Liver (tissue), 9 donors: ENCODE results near the gene AFF2. TPM values are rescaled to one million over a fixed set of nuclear protein-coding genes. Genes with fewer than 3 reads are reported as not detected.

Source experiments
- DNase-seq: peaks from one replicate; pipeline ENCODE4 v3.0.0-alpha.2; 2017; ENCODE audit warnings: low spot score
- H3K27ac ChIP-seq, 2 donors: one replicate each; pipeline ENCODE4 v1.7.0; 2013; ENCODE audit warnings: inconsistent platforms in 2 of 2, low read length in 2 of 2, control low read depth in 1 of 2, low read depth in 1 of 2, mild to moderate bottlenecking in 1 of 2
- H3K27me3 ChIP-seq, 4 donors: one replicate each; pipeline versions ENCODE4 v1.6.1 to v1.7.0; 2013; ENCODE audit warnings: low read length in 3 of 4, inconsistent platforms in 1 of 4, mild to moderate bottlenecking in 1 of 4, moderate library complexity in 1 of 4; ENCODE audit not compliant: control insufficient read depth in 4 of 4, insufficient read depth in 4 of 4
- H3K36me3 ChIP-seq, 4 donors: one replicate each; pipeline versions ENCODE4 v1.6.1 to v1.7.0; 2013; ENCODE audit warnings: low read length in 3 of 4, mild to moderate bottlenecking in 3 of 4, low read depth in 1 of 4, moderate library complexity in 1 of 4; ENCODE audit not compliant: control insufficient read depth in 4 of 4, insufficient read depth in 3 of 4
- H3K4me1 ChIP-seq, 4 donors: one replicate each; pipeline versions ENCODE4 v1.6.1 to v1.7.0; 2013; ENCODE audit warnings: low read length in 3 of 4, mild to moderate bottlenecking in 3 of 4, moderate library complexity in 1 of 4; ENCODE audit not compliant: control insufficient read depth in 4 of 4, insufficient read depth in 4 of 4
- H3K4me3 ChIP-seq, 3 donors: one replicate each; pipeline versions ENCODE4 v1.6.1 to v1.7.0; 2013; ENCODE audit warnings: low read length in 3 of 3, control low read depth in 1 of 3, low read depth in 1 of 3, mild to moderate bottlenecking in 1 of 3
- H3K9ac ChIP-seq, 2 donors: one replicate each; pipeline ENCODE4 v1.7.0; 2013; ENCODE audit warnings: low read length in 2 of 2, mild to moderate bottlenecking in 2 of 2, moderate library complexity in 2 of 2, control low read depth in 1 of 2, low read depth in 1 of 2
- H3K9me3 ChIP-seq, 4 donors: one replicate each; pipeline versions ENCODE4 v1.6.1 to v1.7.0; 2013; ENCODE audit warnings: low read length in 3 of 4; ENCODE audit not compliant: control insufficient read depth in 4 of 4
- ATF3 ChIP-seq: IDR thresholded peaks from 2 replicates; pipeline ENCODE4 v1.6.1; 2016; ENCODE audit warnings: antibody characterized with exemption
- CTCF ChIP-seq: fragments of 150-350 bp; IDR thresholded peaks from 2 replicates; pipeline ENCODE4 v1.5.1; 2017; ENCODE audit warnings: improper control_type of control experiment, low read depth, low read length; ENCODE audit not compliant: missing input control
- EGR1 ChIP-seq, 2 donors: IDR thresholded peaks; 2 replicates each; pipeline ENCODE4 v1.6.1; 2016 to 2018; ENCODE audit warnings: antibody characterized with exemption in 2 of 2, low read depth in 2 of 2
- FOXA2 ChIP-seq: IDR thresholded peaks from 2 replicates; pipeline ENCODE4 v1.6.1; 2016; ENCODE audit warnings: antibody characterized with exemption
- GABPA ChIP-seq, 2 donors: IDR thresholded peaks in 1 of 2; conservative IDR thresholded peaks in 1 of 2; 2 replicates each; pipeline ENCODE4 v1.6.1; 2016; ENCODE audit warnings: antibody characterized with exemption in 2 of 2, mild to moderate bottlenecking in 1 of 2, moderate library complexity in 1 of 2
- HNF4A ChIP-seq, 2 donors: conservative IDR thresholded peaks; 2 replicates each; pipeline ENCODE4 v1.6.1; 2016; ENCODE audit warnings: antibody characterized with exemption in 2 of 2, mild to moderate bottlenecking in 2 of 2
- HNF4G ChIP-seq: IDR thresholded peaks from 2 replicates; pipeline ENCODE4 v1.6.1; 2016; ENCODE audit warnings: antibody characterized with exemption
- JUND ChIP-seq, 2 donors: IDR thresholded peaks; 2 replicates each; pipeline ENCODE4 v1.6.1; 2016; ENCODE audit warnings: antibody characterized with exemption in 2 of 2
- MAX ChIP-seq: IDR thresholded peaks from 2 replicates; pipeline ENCODE4 v1.6.1; 2016; ENCODE audit warnings: antibody characterized with exemption
- NR2F2 ChIP-seq: IDR thresholded peaks from 2 replicates; pipeline ENCODE4 v1.6.1; 2016; ENCODE audit warnings: antibody characterized with exemption
- RAD21 ChIP-seq, 2 donors: IDR thresholded peaks; 2 replicates each; pipeline ENCODE4 v1.6.1; 2016; ENCODE audit warnings: antibody characterized with exemption in 2 of 2, mild to moderate bottlenecking in 2 of 2
- REST ChIP-seq: IDR thresholded peaks from 2 replicates; pipeline ENCODE4 v1.6.1; 2016; ENCODE audit warnings: antibody characterized with exemption, mild to moderate bottlenecking
- SP1 ChIP-seq: IDR thresholded peaks from 2 replicates; pipeline ENCODE4 v1.6.1; 2018; ENCODE audit warnings: antibody characterized with exemption, mild to moderate bottlenecking
- TAF1 ChIP-seq: conservative IDR thresholded peaks from 2 replicates; pipeline ENCODE4 v1.6.1; 2016; ENCODE audit warnings: antibody characterized with exemption, mild to moderate bottlenecking
- YY1 ChIP-seq: IDR thresholded peaks from 2 replicates; pipeline ENCODE4 v1.6.1; 2016; ENCODE audit warnings: antibody characterized with exemption, mild to moderate bottlenecking
- ZBTB33 ChIP-seq: IDR thresholded peaks from 2 replicates; pipeline ENCODE4 v1.6.1; 2016; ENCODE audit warnings: antibody characterized with exemption
- polyA plus RNA-seq, 2 donors: library from polyadenylated mRNA; stranded (reverse) in 1 of 2; unstranded in 1 of 2; fragments of 200-250 nt in 1 of 2; fragments of >200 nt in 1 of 2; fragmentation: Nextera tagmentation in 1 of 2; extraction: Ambion mirVana in 1 of 2; gene quantifications; one replicate each; pipeline versions ENCODE4 v1.2.1 to v1.2.3, GENCODE V29; 2013 to 2015
- total RNA-seq, 2 donors: library from RNA; depleted of rRNA; stranded (reverse); fragments of >200 nt; gene quantifications; one replicate each; pipeline ENCODE4 v1.2.3, GENCODE V29; 2014
- donor health status: healthy.
- donor health status: healthy.
- donor health status: healthy.
- donor health status: healthy.
- donor health status: healthy.

The AFF2 gene
- total and polyA plus RNA-seq, 4 donors, result 0.01 to 1.6 (median 0.50) TPM; not detected in 1

- Histone ChIP-seq H3K27ac (no peak overlapping the region), H3K4me1 (no peaks in the 10 kb centered on the region), H3K36me3 (no peaks in the 10 kb centered on the region), H3K27me3 (no peaks in the 10 kb centered on the region), H3K9me3 (no peaks in the 10 kb centered on the region), H3K4me3 (no peak overlapping the region), H3K9ac (no peak overlapping the region)
- TF ChIP-seq RAD21 (IDR thresholded peaks at IDR 0.05) (no peak), YY1 (no peak), JUND (IDR thresholded peaks at IDR 0.05) (no peak), GABPA (IDR thresholded peaks at IDR 0.05 in 1 of 2, conservative IDR thresholded peaks at IDR 0.05 in 1 of 2) (no peak), TAF1 (no peak), NR2F2 (no peak), HNF4G (no peak), REST (no peak), SP1 (no peak), MAX (no peak), ZBTB33 (no peak), FOXA2 (no peak), CTCF (no peak), HNF4A (conservative IDR thresholded peaks at IDR 0.05) (no peak), ATF3 (no peak), EGR1 (IDR thresholded peaks at IDR 0.05; ENCODE audit: low read depth in 2 of 2) (no peak)
- no peak for DNase-seq
Observed at GRCh38 chrX:148794350-148794749, 293.9 kb downstream of the AFF2 start.
